ENCODE data around the gene TIAM2. TPM values are rescaled to one million over a fixed set of nuclear protein-coding genes. Genes with fewer than 3 reads are reported as not detected.

TIAM2 gene
- total and polyA plus RNA-seq, 5 experiments from 2014 or later = 0.09 to 8.3 (median 1.3) TPM

GRCh38 chr6:155186052-155186658 is 191.0 kb downstream of the TIAM2 start:
- H3K27me3 Mint-ChIP-seq = peaks cover 0 to 6% (median 0%) of the 10 kb centered on the region in 5 donors
- POLR2A ChIA-PET = no interaction called here
- H3K4me1 Mint-ChIP-seq = peaks cover 0 to 19% (median 5%) of the 10 kb centered on the region in 4 donors
- no peaks in the 10 kb centered on the region for H3K36me3 Mint-ChIP-seq
- H3K27ac Mint-ChIP-seq = peak overlapping the region in 1 of 10 donors; percentile 53
- DNase-seq (no peak), ATAC-seq (no peak)
- H3K9me3 Mint-ChIP-seq = no peaks in the 10 kb centered on the region
- no peak overlapping the region for H3K4me3 Mint-ChIP-seq

- no peak overlapping the region for H3K27ac Mint-ChIP-seq
- no peak overlapping the region for H3K4me3 Mint-ChIP-seq
- ATAC-seq (no peak), DNase-seq (no peak)
- H3K36me3 Mint-ChIP-seq = no peaks in the 10 kb centered on the region
- H3K9me3 Mint-ChIP-seq = no peaks in the 10 kb centered on the region
- POLR2A ChIA-PET = no interaction called here
- peaks cover 0 to 19% (median 5%) of the 10 kb centered on the region in 4 donors for H3K4me1 Mint-ChIP-seq
- H3K27me3 Mint-ChIP-seq = peaks cover 0 to 10% (median 0%) of the 10 kb centered on the region in 5 donors
Observed at GRCh38 chr6:155187106-155187505, 192.0 kb downstream of the TIAM2 start.

GRCh38 chr6:155187994-155188706 is 193.0 kb downstream of the TIAM2 start:
- POLR2A ChIA-PET = no interaction called here
- H3K4me1 Mint-ChIP-seq = peaks cover 0 to 19% (median 5%) of the 10 kb centered on the region in 4 donors
- peaks cover 0 to 10% (median 0%) of the 10 kb centered on the region in 5 donors for H3K27me3 Mint-ChIP-seq
- no peaks in the 10 kb centered on the region for H3K9me3 Mint-ChIP-seq
- DNase-seq (no peak), ATAC-seq (no peak)
- H3K27ac Mint-ChIP-seq = peak overlapping the region in 1 of 10 donors; percentile 19
- H3K4me3 Mint-ChIP-seq = no peak overlapping the region
- H3K36me3 Mint-ChIP-seq = no peaks in the 10 kb centered on the region

GRCh38 chr6:155188707-155189496 is 193.8 kb downstream of the TIAM2 start:
- H3K27me3 Mint-ChIP-seq = peaks cover 0 to 12% (median 3%) of the 10 kb centered on the region in 5 donors
- POLR2A ChIA-PET = no interaction called here
- no peaks in the 10 kb centered on the region for H3K9me3 Mint-ChIP-seq
- ATAC-seq = no peak
- no peaks in the 10 kb centered on the region for H3K36me3 Mint-ChIP-seq
- no peak for DNase-seq
- peak overlapping the region in 2 of 10 donors; percentile 33 to 48 for H3K27ac Mint-ChIP-seq
- peaks cover 0 to 19% (median 5%) of the 10 kb centered on the region in 4 donors for H3K4me1 Mint-ChIP-seq
- H3K4me3 Mint-ChIP-seq = peak overlapping the region in 2 of 10 donors; percentile 5 to 46

DNA sequence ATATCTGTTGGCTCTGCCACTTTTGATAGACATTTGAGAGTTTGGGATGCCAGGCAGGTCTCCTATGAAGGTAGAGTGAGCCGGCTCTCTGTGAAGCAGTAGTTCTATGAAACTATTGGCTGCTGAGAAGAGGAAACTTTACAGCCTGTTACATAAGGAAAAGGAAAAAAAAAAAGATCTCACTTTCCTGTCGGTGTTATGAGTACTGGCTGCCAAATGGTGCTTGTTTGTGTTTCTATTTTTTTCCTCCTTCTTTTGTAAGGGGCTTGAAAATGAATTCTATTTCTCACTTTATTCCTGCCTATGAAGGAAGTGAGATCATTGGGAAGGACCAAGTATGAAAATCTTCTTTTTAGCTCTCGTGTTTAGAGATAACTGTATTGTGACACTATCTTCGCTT is 195.6 kb downstream of the TIAM2 start:
- Mint-ChIP-seq H3K4me1 (peaks cover 0 to 19% (median 5%) of the 10 kb centered on the region in 4 donors), H3K4me3 (no peak overlapping the region), H3K36me3 (no peaks in the 10 kb centered on the region), H3K27ac (no peak overlapping the region), H3K27me3 (peaks cover 0 to 18% (median 4%) of the 10 kb centered on the region in 5 donors), H3K9me3 (peaks cover 0 to under 1% (median 0%) of the 10 kb centered on the region in 9 donors)
- DNase-seq (no peak), ATAC-seq (no peak)
- POLR2A ChIA-PET = no interaction called here

GRCh38 chr6:155193526-155193925 is 198.4 kb downstream of the TIAM2 start:
- POLR2A ChIA-PET = no interaction called here
- no peak for ATAC-seq
- Mint-ChIP-seq H3K4me1 (peaks cover 0 to 16% (median 5%) of the 10 kb centered on the region in 4 donors), H3K27ac (no peak overlapping the region), H3K9me3 (peaks cover 0 to 8% (median 0%) of the 10 kb centered on the region in 9 donors), H3K36me3 (no peaks in the 10 kb centered on the region), H3K4me3 (no peak overlapping the region), H3K27me3 (peaks cover 0 to 22% (median 9%) of the 10 kb centered on the region in 5 donors)
- no peak for DNase-seq

DNA sequence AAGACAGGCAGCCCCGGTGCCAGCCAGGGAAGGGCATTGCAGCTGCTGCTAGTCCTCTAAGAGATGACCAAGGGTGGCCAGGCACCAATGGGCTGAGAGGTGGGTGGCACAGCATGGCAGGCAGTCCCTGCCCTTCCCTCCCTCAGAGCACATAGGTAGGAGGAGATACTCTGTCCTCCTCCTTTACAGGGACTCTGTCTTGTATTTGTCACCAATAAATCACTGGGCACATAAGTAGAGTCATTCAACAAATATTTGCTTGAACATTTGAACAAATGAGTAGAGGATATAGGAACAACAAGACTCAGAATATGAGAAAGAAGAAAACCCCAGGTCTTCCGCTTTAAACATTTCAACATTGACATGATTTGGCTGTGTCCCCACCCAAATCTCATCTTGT is 199.3 kb downstream of the TIAM2 start:
- Mint-ChIP-seq H3K4me1 (peaks cover 0 to 8% (median 2%) of the 10 kb centered on the region in 4 donors), H3K27me3 (peaks cover 0 to 21% (median 9%) of the 10 kb centered on the region in 5 donors), H3K9me3 (peaks cover 0 to 8% (median 0%) of the 10 kb centered on the region in 9 donors), H3K27ac (no peak overlapping the region), H3K4me3 (no peak overlapping the region), H3K36me3 (no peaks in the 10 kb centered on the region)
- DNase-seq (no peak), ATAC-seq (no peak)
- POLR2A ChIA-PET = no interaction called here

GRCh38 chr6:155195903-155196302 is 200.8 kb downstream of the TIAM2 start:
- no peak overlapping the region for H3K4me3 Mint-ChIP-seq
- peaks cover 0 to 18% (median 9%) of the 10 kb centered on the region in 5 donors for H3K27me3 Mint-ChIP-seq
- DNase-seq (no peak), ATAC-seq (no peak)
- peaks cover 0 to 8% (median 0%) of the 10 kb centered on the region in 9 donors for H3K9me3 Mint-ChIP-seq
- no peaks in the 10 kb centered on the region for H3K36me3 Mint-ChIP-seq
- H3K4me1 Mint-ChIP-seq = no peaks in the 10 kb centered on the region
- peak overlapping the region in 1 of 10 donors; percentile 41 for H3K27ac Mint-ChIP-seq
- POLR2A ChIA-PET = no interaction called here

- no peak for ATAC-seq
- DNase-seq = no peak
- peaks cover 0 to 18% (median 8%) of the 10 kb centered on the region in 5 donors for H3K27me3 Mint-ChIP-seq
- no peaks in the 10 kb centered on the region for H3K4me1 Mint-ChIP-seq
- H3K4me3 Mint-ChIP-seq = no peak overlapping the region
- POLR2A ChIA-PET = no interaction called here
- H3K36me3 Mint-ChIP-seq = no peaks in the 10 kb centered on the region
- H3K27ac Mint-ChIP-seq = no peak overlapping the region
- peaks cover 0 to 8% (median 0%) of the 10 kb centered on the region in 9 donors for H3K9me3 Mint-ChIP-seq
Observed at GRCh38 chr6:155196911-155197310, 201.8 kb downstream of the TIAM2 start.

GRCh38 chr6:155197932-155198331 is 202.8 kb downstream of the TIAM2 start:
- ATAC-seq = no peak
- H3K27me3 Mint-ChIP-seq = peaks cover 0 to 17% (median 6%) of the 10 kb centered on the region in 5 donors

DNA sequence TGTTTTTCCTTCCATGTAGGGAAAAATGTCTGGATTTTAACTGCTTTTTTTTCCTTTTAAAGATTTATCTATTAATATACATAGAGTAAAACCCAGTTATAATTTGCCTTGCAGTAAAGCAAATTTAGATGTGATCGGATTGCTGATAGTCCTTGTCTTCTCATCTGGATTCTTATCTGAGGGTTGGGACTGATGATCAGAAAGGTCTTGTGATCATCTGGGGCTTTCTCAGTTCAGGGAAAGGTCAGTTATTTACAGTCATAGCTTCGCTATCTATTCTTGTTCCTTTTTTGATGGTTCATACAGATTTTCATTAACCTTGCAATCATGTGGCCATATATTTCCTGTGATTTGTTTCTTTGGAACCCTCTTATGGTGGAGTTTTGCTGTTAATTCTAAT is 204.9 kb downstream of the TIAM2 start:
- no peaks in the 10 kb centered on the region for H3K36me3 Mint-ChIP-seq
- peaks cover 0 to 10% (median 1%) of the 10 kb centered on the region in 5 donors for H3K27me3 Mint-ChIP-seq
- H3K9me3 Mint-ChIP-seq = peaks cover 0 to 8% (median 0%) of the 10 kb centered on the region in 9 donors
- no peak overlapping the region for H3K4me3 Mint-ChIP-seq
- POLR2A ChIA-PET = no interaction called here
- ATAC-seq (no peak), DNase-seq (no peak)
- H3K27ac Mint-ChIP-seq = no peak overlapping the region
- H3K4me1 Mint-ChIP-seq = no peaks in the 10 kb centered on the region

More at GRCh38 chr6:155197932-155198331, 202.8 kb downstream of the TIAM2 start:
- no peaks in the 10 kb centered on the region for H3K4me1 Mint-ChIP-seq
- H3K36me3 Mint-ChIP-seq = no peaks in the 10 kb centered on the region
- no peak overlapping the region for H3K27ac Mint-ChIP-seq
- no peak for DNase-seq
- POLR2A ChIA-PET = interaction anchor here (0.7 kb wide), 1 partner anchor 88 kb away, joined by 4 read pairs; no protein-coding TSS in a partner anchor
- peaks cover 0 to 8% (median 0%) of the 10 kb centered on the region in 9 donors for H3K9me3 Mint-ChIP-seq
- H3K4me3 Mint-ChIP-seq = no peak overlapping the region

- no peak for ATAC-seq
- H3K36me3 Mint-ChIP-seq = no peaks in the 10 kb centered on the region
- H3K4me3 Mint-ChIP-seq = no peak overlapping the region
- DNase-seq = no peak
- H3K27ac Mint-ChIP-seq = no peak overlapping the region
- POLR2A ChIA-PET = no interaction called here
- H3K4me1 Mint-ChIP-seq = no peaks in the 10 kb centered on the region
- peaks cover 0 to 4% (median 0%) of the 10 kb centered on the region in 5 donors for H3K27me3 Mint-ChIP-seq
- peaks cover 0 to 8% (median 0%) of the 10 kb centered on the region in 9 donors for H3K9me3 Mint-ChIP-seq
Observed at GRCh38 chr6:155201461-155202226, 206.5 kb downstream of the TIAM2 start.
